Endothelial cell of umbilical vein (primary cell): Measurements from ENCODE around the gene LAMA5. TPM values are rescaled to one million over a fixed set of nuclear protein-coding genes. Genes with fewer than 3 reads are reported as not detected.

ENCODE experiments used
- BruUV-seq: library from RNA; stranded (reverse); fragments of 400-500 nt; replicated peaks from 2 replicates; lab custom pipeline; 2021; lab: Mats Ljungman, UMichigan
- CTCF ChIA-PET: fragments of 300-600, 350-600 bp; sonication (Branson Sonifier 250); formaldehyde crosslinking; loops from one replicate; lab custom pipeline; 2021; ENCODE audit warnings: antibody characterized with exemption, inconsistent platforms; lab: Charles Lee
- POLR2A ChIA-PET: fragments of 300-600, 350-600 bp; sonication (Branson Sonifier 250); formaldehyde crosslinking; loops from one replicate; lab custom pipeline; 2021; ENCODE audit warnings: antibody characterized with exemption, inconsistent platforms; lab: Charles Lee
- DNase-seq: peaks from one replicate; pipeline ENCODE4 v3.0.0-alpha.2; 2011; ENCODE audit warnings: low read depth, low spot score
- FAIRE-seq: peaks from 2 replicates; lab custom pipeline; 2011; peaks lifted over from hg19 to GRCh38; lab: Jason Lieb, UNC
- H2AFZ ChIP-seq: 2 replicates; pipeline ENCODE4 v1.6.0; 2012; ENCODE audit warnings: low read depth, low read length, control low read depth, inconsistent platforms
- H3K27ac ChIP-seq: 2 replicates; pipeline ENCODE4 v1.5.1; 2011; ENCODE audit warnings: low read depth, mild to moderate bottlenecking, control low read depth, low read length, moderate library complexity; ENCODE audit not compliant: insufficient read depth
- H3K27me3 ChIP-seq, 2 experiments: 2 replicates each; pipeline versions ENCODE4 v1.6.0 to v1.6.1; 2011; ENCODE audit warnings: low read length in 2 of 2, mixed read lengths in 1 of 2; ENCODE audit not compliant: control insufficient read depth in 2 of 2, insufficient read depth in 2 of 2
- H3K36me3 ChIP-seq, 2 experiments: 2 replicates in 1 of 2; 3 replicates in 1 of 2; pipeline ENCODE4 v1.5.1; 2011; ENCODE audit warnings: low read length in 2 of 2, mild to moderate bottlenecking in 1 of 2, moderate library complexity in 1 of 2; ENCODE audit not compliant: control insufficient read depth in 2 of 2, insufficient read depth in 2 of 2; ENCODE audit errors: extremely low read depth in 1 of 2
- H3K4me1 ChIP-seq: 3 replicates; pipeline ENCODE4 v1.5.1; 2011; ENCODE audit warnings: mild to moderate bottlenecking, low read length; ENCODE audit not compliant: control insufficient read depth, insufficient read depth; ENCODE audit errors: extremely low read depth
- H3K4me2 ChIP-seq: 2 replicates; pipeline ENCODE4 v1.6.1; 2011; ENCODE audit warnings: low read length, control low read depth, mixed read lengths; ENCODE audit not compliant: insufficient read depth
- H3K4me3 ChIP-seq, 3 experiments: fragments of 200-600 bp in 1 of 3; sonication (generic), shearing (Covaris generic) in 1 of 3; replicated peaks in 1 of 3; 2 replicates each; pipeline ENCODE4 v1.5.1; 2011 to 2016; ENCODE audit warnings: control low read depth in 3 of 3, low read length in 3 of 3, mild to moderate bottlenecking in 2 of 3, inconsistent platforms in 1 of 3, low read depth in 1 of 3, moderate library complexity in 1 of 3; ENCODE audit not compliant: insufficient read depth in 1 of 3
- H3K79me2 ChIP-seq: 2 replicates; pipeline ENCODE4 v1.6.0; 2012; ENCODE audit warnings: low read length, inconsistent platforms; ENCODE audit not compliant: control insufficient read depth, insufficient read depth
- H3K9ac ChIP-seq: replicated peaks from 2 replicates; pipeline ENCODE3; 2011; ENCODE audit warnings: low read length, control low read depth; ENCODE audit not compliant: insufficient read depth; ENCODE audit errors: extremely low read depth
- H3K9me1 ChIP-seq: replicated peaks from 3 replicates; pipeline ENCODE4 v1.6.0; 2011; ENCODE audit warnings: mild to moderate bottlenecking, low read length; ENCODE audit not compliant: control insufficient read depth, insufficient read depth; ENCODE audit errors: extremely low read depth
- H3K9me3 ChIP-seq: replicated peaks from 2 replicates; pipeline ENCODE4 v1.5.1; 2012; ENCODE audit warnings: low read length, inconsistent platforms; ENCODE audit not compliant: control insufficient read depth, insufficient read depth
- H4K20me1 ChIP-seq: replicated peaks from 2 replicates; pipeline ENCODE3; 2011; ENCODE audit warnings: mild to moderate bottlenecking, low read length; ENCODE audit not compliant: control insufficient read depth, insufficient read depth; ENCODE audit errors: extremely low read depth
- FOS ChIP-seq: IDR thresholded peaks from 2 replicates; pipeline ENCODE4 v1.6.1; 2011; ENCODE audit warnings: mild to moderate bottlenecking, low read length, moderate library complexity, borderline replicate concordance; ENCODE audit not compliant: insufficient read depth
- GATA2 ChIP-seq: IDR thresholded peaks from 2 replicates; pipeline ENCODE4 v1.7.0; 2011; ENCODE audit warnings: low read depth, mild to moderate bottlenecking, moderate library complexity, mixed read lengths, low read length; ENCODE audit not compliant: insufficient read length, insufficient read depth
- JUN ChIP-seq: IDR thresholded peaks from 2 replicates; pipeline ENCODE4 v1.6.1; 2011; ENCODE audit warnings: borderline replicate concordance, low read depth; ENCODE audit not compliant: insufficient read length, insufficient read depth
- MYC ChIP-seq: IDR thresholded peaks from one replicate; pipeline ENCODE4 v1.6.1; 2011; ENCODE audit warnings: mild to moderate bottlenecking, low read depth, low read length
- POLR2A ChIP-seq: IDR thresholded peaks from 2 replicates; pipeline ENCODE4 v1.6.1; 2012; ENCODE audit warnings: low read depth, mild to moderate bottlenecking, control low read depth, low read length
- POLR2AphosphoS5 ChIP-seq: IDR thresholded peaks from 2 replicates; pipeline ENCODE4 v1.6.1; 2012; ENCODE audit warnings: low read depth, mild to moderate bottlenecking, control low read depth, low read length, moderate library complexity; ENCODE audit not compliant: insufficient read depth
- dilution Hi-C: fragments of 300-500 bp; cut with MboI; formaldehyde crosslinking; loops from one replicate; pipeline ENCODE4 v1.15.0; 2019; ENCODE audit warnings: low sequenced_read_pairs; ENCODE audit not compliant: extremely low pct_ligation_motif_present
- intact Hi-C: fragments of 100-400 bp; cut with micrococcal nuclease; formaldehyde crosslinking; loops from one replicate; pipeline ENCODE4 v1.10.0; 2022
- polyA plus RNA-seq, 4 experiments: library from polyadenylated mRNA; depleted of rRNA in 3 of 4; stranded (reverse) in 3 of 4; unstranded in 1 of 4; fragments of >200 nt; gene quantifications; 2 replicates each; pipeline versions ENCODE4 v1.2.1 to v1.2.3, GENCODE V29; 2011 to 2012; ENCODE audit warnings: missing spikeins in 1 of 4
- total RNA-seq: library from RNA; stranded (reverse); gene quantifications from 2 replicates; pipeline ENCODE4 v1.2.3, GENCODE V29; 2021
- TF ChIP-seq, protein P1 (sequence below): IDR thresholded peaks from 2 replicates; pipeline ENCODE4 v1.6.1; 2011; ENCODE audit not compliant: insufficient read depth, insufficient read length
- TF ChIP-seq, protein P2 (sequence below), 2 donors: IDR thresholded peaks; 1 replicate in 1 of 2; 2 replicates in 1 of 2; pipeline ENCODE4 v1.5.1; 2011; ENCODE audit warnings: low read length in 2 of 2, mild to moderate bottlenecking in 2 of 2, moderate library complexity in 2 of 2, control low read depth in 1 of 2, inconsistent platforms in 1 of 2, low read depth in 1 of 2; ENCODE audit not compliant: insufficient read depth in 1 of 2; ENCODE audit errors: extremely low read depth in 1 of 2

The LAMA5 gene
- total and polyA plus RNA-seq, 2 donors (not counting 3 experiments of a cell fraction or from before 2014, with no cell fraction given), result 24.0 to 145 TPM

DNA sequence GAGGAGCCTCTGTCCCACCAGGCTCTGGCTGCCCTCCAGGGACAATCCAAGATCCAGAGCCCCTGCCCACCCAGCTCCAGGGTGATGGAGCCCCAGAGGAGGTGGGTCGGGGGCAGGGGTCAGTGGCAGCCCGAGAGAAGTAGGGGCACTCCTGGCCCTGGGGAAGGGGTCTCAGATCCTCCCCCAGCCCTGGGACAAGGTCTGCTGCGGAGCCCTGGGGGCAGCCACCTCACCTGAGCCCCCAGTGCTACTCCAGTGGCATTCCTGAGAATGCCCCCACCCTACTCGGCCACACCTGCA lies 2.7 kb upstream of the LAMA5 start:
- TF ChIP-seq JUN (no peak), MYC (no peak), POLR2AphosphoS5 (no peak), GATA2 (no peak), FOS (no peak), POLR2A (no peak)
- TF ChIP-seq, protein P1, sequence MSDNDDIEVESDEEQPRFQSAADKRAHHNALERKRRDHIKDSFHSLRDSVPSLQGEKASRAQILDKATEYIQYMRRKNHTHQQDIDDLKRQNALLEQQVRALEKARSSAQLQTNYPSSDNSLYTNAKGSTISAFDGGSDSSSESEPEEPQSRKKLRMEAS, result no peak
- TF ChIP-seq, protein P2, sequence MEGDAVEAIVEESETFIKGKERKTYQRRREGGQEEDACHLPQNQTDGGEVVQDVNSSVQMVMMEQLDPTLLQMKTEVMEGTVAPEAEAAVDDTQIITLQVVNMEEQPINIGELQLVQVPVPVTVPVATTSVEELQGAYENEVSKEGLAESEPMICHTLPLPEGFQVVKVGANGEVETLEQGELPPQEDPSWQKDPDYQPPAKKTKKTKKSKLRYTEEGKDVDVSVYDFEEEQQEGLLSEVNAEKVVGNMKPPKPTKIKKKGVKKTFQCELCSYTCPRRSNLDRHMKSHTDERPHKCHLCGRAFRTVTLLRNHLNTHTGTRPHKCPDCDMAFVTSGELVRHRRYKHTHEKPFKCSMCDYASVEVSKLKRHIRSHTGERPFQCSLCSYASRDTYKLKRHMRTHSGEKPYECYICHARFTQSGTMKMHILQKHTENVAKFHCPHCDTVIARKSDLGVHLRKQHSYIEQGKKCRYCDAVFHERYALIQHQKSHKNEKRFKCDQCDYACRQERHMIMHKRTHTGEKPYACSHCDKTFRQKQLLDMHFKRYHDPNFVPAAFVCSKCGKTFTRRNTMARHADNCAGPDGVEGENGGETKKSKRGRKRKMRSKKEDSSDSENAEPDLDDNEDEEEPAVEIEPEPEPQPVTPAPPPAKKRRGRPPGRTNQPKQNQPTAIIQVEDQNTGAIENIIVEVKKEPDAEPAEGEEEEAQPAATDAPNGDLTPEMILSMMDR (IDR thresholded peaks at IDR 0.05; ENCODE audit: extremely low read depth in 1 of 2, insufficient read depth in 1 of 2, low read depth in 1 of 2, low read length in 2 of 2), result no peak
- H3K9me1 ChIP-seq, result no peaks in the 10 kb centered on the region
- no peaks in the 10 kb centered on the region for H3K27me3 ChIP-seq
- ChIA-PET CTCF (interaction anchor here (2.3 to 9.9 kb wide), 5 partner anchors 9 to 67 kb away, joined by 8 to 179 read pairs (median 13); partner anchors contain the start of gene ADRM1), POLR2A (no interaction called here)
- dilution Hi-C loops (no loop called here), intact Hi-C loops (loop anchor here (1.0 kb wide), 2 partner anchors 11 to 12 kb away; no protein-coding TSS in a partner anchor)
- H3K79me2 ChIP-seq, result peaks cover 21% of the 10 kb centered on the region
- H3K9me3 ChIP-seq, result no peaks in the 10 kb centered on the region
- H3K4me3 ChIP-seq, result no peak overlapping the region
- no TSS peak for BruUV-seq
- H3K9ac ChIP-seq, result no peak overlapping the region
- no peak overlapping the region for H2AFZ ChIP-seq
- H3K4me1 ChIP-seq, result peaks cover 28% of the 10 kb centered on the region
- no peak for DNase-seq
- no peak overlapping the region for H3K27ac ChIP-seq
- H3K4me2 ChIP-seq, result no peak overlapping the region
- H3K36me3 ChIP-seq, result no peaks in the 10 kb centered on the region
- no peaks in the 10 kb centered on the region for H4K20me1 ChIP-seq
- FAIRE-seq, result no peak
